ENCODE data around the gene MTHFD1. TPM values are rescaled to one million over a fixed set of nuclear protein-coding genes. Genes with fewer than 3 reads are reported as not detected.
A peak's percentile ranks its signal among the peaks of the same experiment; 100 is the strongest.

Gene MTHFD1
- 47.1 TPM for total RNA-seq
- long read RNA-seq, transcript MTHFD1-201 (28 exons, 3,136 nt), result major isoform, 73 of 92 reads
- long read RNA-seq, partial matches to known transcripts, result 12 of 92 reads
- long read RNA-seq, other reads (novel, unspliced or antisense), result 7 of 92 reads

GRCh38 chr14:64387782-64388532 is at the start of gene MTHFD1:
MTHFD1 (plus strand) TSS chr14:64388353; CDS start chr14:64388428, 75 bp downstream.
- H3K36me3 ChIP-seq, result peaks cover 6% of the 10 kb centered on the region
- peak within 1 kb of the TSS; percentile 85 for H3K27ac ChIP-seq
- H3K4me3 ChIP-seq, result peak within 1 kb of the TSS; percentile 80

GRCh38 chr14:64338616-64339316 is 49.4 kb upstream of the MTHFD1 start:
- peak overlapping the region; percentile 87 for H3K4me3 ChIP-seq
- DNase-seq (peak; percentile 96), ATAC-seq (peak; percentile 96)
- H3K36me3 ChIP-seq, result no peaks in the 10 kb centered on the region
- H3K27ac ChIP-seq, result peak overlapping the region; percentile 85
- no peaks in the 10 kb centered on the region for H3K9me3 ChIP-seq
- H3K4me1 ChIP-seq, result peaks cover 6% of the 10 kb centered on the region
- TF ChIP-seq CTCF (IDR thresholded peaks at IDR 0.05), result no peak
- intact Hi-C loops (cut with DNase I), result no loop called here
- no peaks in the 10 kb centered on the region for H3K27me3 ChIP-seq

More at GRCh38 chr14:64387782-64388532, at the start of gene MTHFD1:
- no peaks in the 10 kb centered on the region for H3K27me3 ChIP-seq
- TF ChIP-seq CTCF (IDR thresholded peaks at IDR 0.05), result no peak
- ATAC-seq (peak; percentile 96), DNase-seq (peak; percentile 100)
- no peaks in the 10 kb centered on the region for H3K9me3 ChIP-seq
- intact Hi-C loops (cut with DNase I), result no loop called here
- peaks cover 16% of the 10 kb centered on the region for H3K4me1 ChIP-seq

GRCh38 chr14:64340560-64341196 is 47.5 kb upstream of the MTHFD1 start:
- Histone ChIP-seq H3K4me1 (peaks cover 6% of the 10 kb centered on the region), H3K27me3 (no peaks in the 10 kb centered on the region), H3K36me3 (no peaks in the 10 kb centered on the region), H3K4me3 (no peak overlapping the region), H3K27ac (no peak overlapping the region), H3K9me3 (no peaks in the 10 kb centered on the region)
- intact Hi-C loops (cut with DNase I), result no loop called here
- ATAC-seq, result no peak
- no peak for TF ChIP-seq CTCF (IDR thresholded peaks at IDR 0.05)
- no peak for DNase-seq

- intact Hi-C loops (cut with DNase I), result no loop called here
- no peaks in the 10 kb centered on the region for H3K36me3 ChIP-seq
- no peak for DNase-seq
- ATAC-seq, result no peak
- no peaks in the 10 kb centered on the region for H3K4me1 ChIP-seq
- no peak overlapping the region for H3K4me3 ChIP-seq
- no peak overlapping the region for H3K27ac ChIP-seq
- no peaks in the 10 kb centered on the region for H3K9me3 ChIP-seq
- H3K27me3 ChIP-seq, result no peaks in the 10 kb centered on the region
- TF ChIP-seq CTCF (IDR thresholded peaks at IDR 0.05), result no peak
These were observed 40.4 kb upstream of the MTHFD1 start for GRCh38 chr14:64347748-64348147.

DNA sequence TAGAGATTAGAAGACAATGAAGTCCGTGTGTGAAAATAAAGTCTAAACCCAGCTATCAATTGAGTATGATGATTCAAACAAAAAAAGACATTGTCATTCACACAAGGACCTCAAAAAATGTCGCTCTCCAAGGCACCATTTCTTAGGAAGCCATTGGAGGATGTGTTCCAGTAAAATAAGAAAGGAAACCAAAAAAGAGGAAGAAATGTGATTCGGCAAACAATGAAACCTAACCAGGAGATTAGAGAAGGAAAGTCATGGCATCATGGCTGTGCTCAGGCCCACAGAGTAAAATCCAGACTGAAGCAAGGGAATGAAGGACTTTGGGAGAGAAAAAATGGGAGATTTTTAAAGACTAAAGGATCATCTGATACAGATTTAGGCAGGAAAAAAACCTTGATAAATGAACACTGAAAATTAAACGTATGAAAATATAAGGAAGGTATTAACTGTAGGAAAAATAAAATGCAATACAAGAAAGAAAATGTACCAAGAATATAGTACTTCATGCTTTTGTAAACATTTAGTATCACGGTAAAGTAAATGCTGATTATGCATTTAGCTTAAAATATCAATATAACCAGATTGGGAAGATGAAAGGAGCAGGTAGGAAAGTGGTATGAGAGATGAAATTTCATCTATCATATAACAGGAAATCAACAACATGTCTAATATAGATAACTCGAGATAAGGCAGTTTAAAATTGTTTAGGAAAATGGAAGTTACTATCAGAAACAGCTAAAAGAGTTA is 38.2 kb upstream of the MTHFD1 start:
- intact Hi-C loops (cut with DNase I), result no loop called here
- no peak for DNase-seq
- no peaks in the 10 kb centered on the region for H3K9me3 ChIP-seq
- no peaks in the 10 kb centered on the region for H3K27me3 ChIP-seq
- no peak overlapping the region for H3K27ac ChIP-seq
- H3K36me3 ChIP-seq, result no peaks in the 10 kb centered on the region
- no peak for ATAC-seq
- H3K4me1 ChIP-seq, result no peaks in the 10 kb centered on the region
- no peak for TF ChIP-seq CTCF (IDR thresholded peaks at IDR 0.05)
- no peak overlapping the region for H3K4me3 ChIP-seq
